GM12872 (cell line): Measurements from ENCODE around the gene IFTAP.

Experiments used
- CTCF ChIP-seq: IDR thresholded peaks from 3 replicates; pipeline ENCODE4 v1.5.1; 2011; ENCODE audit warnings: low read depth, mild to moderate bottlenecking, low read length, moderate library complexity; ENCODE audit not compliant: insufficient read depth

The IFTAP gene

GRCh38 chr11:36566407-36567053 lies 27.8 kb upstream of the IFTAP start:
- no peak for TF ChIP-seq CTCF

- TF ChIP-seq CTCF, result no peak
Observed at GRCh38 chr11:36567694-36568093, 26.6 kb upstream of the IFTAP start, which contains the start of gene RAG1. Gene RAG1 (plus strand): TSS chr11:36568007. CDS start chr11:36573305, 5,298 bp downstream.

- no peak for TF ChIP-seq CTCF
Observed at GRCh38 chr11:36569095-36569494, 25.2 kb upstream of the IFTAP start.

- TF ChIP-seq CTCF, result no peak
Observed at GRCh38 chr11:36574486-36574885, 19.8 kb upstream of the IFTAP start.

GRCh38 chr11:36577373-36577772 lies 16.9 kb upstream of the IFTAP start:
- TF ChIP-seq CTCF, result no peak

- no peak for TF ChIP-seq CTCF
Observed at GRCh38 chr11:36577859-36578258, 16.4 kb upstream of the IFTAP start.

- no peak for TF ChIP-seq CTCF
Observed at GRCh38 chr11:36578458-36578857, 15.8 kb upstream of the IFTAP start.

- TF ChIP-seq CTCF, result no peak
Observed at GRCh38 chr11:36581536-36581935, 12.8 kb upstream of the IFTAP start.
